ENCODE results near the gene SEMA3B.
"Not testable (repeated sequence)": the region's sequence is repeated elsewhere in the genome, so short reads cannot be mapped to it uniquely, and the experiment has no call there.

The SEMA3B gene

DNA sequence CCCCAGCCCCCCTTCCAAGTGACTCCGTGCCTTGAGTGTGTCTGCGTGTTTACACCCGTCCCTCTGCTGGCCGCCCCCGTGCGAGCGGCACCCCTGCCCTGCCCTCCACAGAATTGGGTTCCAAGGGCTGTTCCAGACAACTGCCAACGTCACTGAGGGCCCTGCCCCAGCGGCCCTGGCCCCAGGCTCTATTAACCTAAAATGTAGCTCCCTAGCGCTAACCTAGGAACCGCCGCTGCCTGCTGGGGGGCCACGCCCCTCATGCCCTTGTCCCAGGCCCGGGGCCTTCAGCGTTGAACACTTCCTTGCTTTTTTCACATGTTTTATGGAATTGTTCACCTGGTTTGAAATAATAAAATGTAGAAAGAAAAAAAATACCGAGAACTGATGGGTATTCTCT is 10.0 kb upstream of the SEMA3B start:
- DNase-seq (ENCODE audit: low read depth) = no peak

DNA sequence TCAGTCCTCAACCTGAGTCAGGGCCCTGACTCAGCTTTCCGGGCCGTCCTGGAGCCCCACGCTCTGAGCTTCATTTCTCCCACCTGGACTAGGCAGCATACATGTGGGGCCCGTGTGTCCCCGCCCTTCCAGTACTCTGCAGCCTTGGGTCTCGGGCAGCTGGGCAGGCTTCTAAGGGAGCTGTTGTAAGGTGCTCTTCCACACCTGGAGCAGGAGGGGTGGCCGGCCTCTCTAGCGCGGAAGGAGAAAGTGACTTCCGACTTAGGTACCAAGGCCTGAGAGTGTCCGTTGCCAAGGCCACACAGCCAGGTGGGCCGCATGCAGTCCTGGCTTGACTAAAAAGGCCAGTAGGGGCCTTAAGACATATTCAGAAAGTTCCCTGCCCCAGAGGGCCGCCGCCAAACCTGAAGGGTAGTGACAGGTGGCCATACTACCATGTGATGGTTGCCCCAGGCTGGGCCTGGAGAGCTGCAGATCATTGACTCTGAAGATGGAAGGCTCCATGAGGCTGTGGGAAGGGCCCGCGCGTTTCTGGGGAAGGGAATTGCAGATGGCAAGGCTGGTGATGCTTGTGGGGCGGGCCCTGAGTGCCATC is 9.4 kb upstream of the SEMA3B start:
- DNase-seq (ENCODE audit: low read depth) = no peak

DNA sequence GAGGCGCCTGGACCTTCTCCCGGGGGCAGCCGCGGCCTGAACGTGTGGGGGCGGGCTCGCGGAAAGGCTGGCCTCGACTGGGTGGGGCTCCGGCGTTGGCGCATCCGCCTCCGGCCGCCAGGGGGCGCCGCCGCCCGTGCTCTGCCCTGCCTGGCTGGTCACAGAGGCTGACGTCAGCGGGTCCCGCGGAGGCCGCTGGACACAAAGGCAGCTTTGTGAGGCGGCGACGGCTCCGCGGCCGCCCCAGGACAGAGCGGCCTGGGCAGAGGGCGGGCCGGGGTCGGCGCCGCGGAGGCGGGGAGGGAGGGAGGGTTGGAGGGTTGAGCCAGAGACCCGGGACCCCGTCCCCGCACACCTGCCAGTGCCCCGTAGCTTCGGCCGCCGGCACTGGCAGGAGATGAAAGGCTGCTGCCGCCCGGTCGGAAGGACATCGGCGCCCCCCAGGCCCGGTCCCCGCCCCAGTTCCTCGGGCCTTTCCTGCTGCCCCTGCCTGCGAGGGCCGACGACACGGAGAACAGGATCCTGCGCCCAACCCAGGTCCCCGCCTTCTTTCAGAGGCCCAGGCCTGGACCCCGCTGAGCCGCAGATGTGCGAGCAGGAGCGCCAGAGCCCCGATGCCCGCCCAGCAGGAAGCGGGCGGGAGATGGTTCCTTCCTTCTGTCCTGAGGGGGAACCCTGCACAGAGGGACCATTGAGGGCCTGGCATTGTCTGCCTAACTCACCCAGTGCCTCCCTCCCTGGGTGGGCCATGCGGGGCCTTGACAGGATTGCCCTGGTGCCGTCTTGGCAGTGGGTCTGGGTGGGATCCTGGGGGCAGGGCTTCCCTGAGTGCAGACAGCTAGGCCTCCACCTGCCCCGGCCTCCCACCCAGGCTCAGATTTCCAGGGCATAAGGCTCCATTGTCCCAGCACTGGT is 8.7 kb upstream of the SEMA3B start:
- DNase-seq (ENCODE audit: low read depth) = peak; percentile 68

DNA sequence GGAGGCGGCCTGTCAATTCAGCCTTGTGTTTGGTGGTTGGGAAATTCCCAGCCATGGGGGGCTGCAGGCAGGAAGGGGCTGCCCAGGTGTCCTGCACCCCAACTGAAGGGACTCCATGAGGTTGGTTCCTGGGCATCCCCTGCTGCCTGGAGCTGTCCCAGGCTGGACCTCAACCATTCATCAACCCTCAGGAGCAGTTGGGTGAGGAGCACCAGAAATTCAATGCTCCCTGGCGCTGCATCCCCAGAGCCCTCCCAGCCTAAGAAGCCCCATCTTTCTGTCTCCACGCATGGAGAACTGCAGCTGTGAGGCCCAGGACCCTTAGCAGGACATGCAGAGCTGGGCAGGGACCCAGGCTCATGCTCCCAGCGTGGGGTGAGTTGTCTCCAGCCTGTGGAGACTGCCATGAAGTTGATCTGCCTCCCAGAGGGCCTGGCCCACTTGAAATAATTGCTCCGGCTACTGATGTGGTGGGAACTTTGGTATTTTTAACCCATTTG is 8.0 kb upstream of the SEMA3B start:
- no peak for DNase-seq (ENCODE audit: low read depth)

DNA sequence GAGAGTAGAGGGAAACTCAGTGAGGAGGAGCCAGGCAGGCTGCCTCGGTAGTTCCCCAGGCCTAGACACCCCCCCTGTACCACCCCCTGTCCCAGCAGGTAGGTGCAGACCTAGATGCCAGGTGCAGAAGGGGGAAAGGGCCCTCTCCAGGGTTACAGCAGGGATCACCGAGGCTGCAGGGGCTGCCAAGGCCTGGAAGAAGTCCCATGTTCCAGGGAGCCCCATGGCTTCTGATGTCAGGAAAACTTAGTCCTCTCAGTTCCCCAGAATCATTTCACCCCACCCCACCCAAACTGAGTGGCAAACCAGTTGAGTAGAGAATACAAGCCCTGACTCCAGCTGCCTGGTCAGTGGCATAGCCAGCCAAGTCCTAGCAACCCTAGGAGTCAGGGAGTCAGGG is 7.4 kb upstream of the SEMA3B start:
- no peak for DNase-seq (ENCODE audit: low read depth)

DNA sequence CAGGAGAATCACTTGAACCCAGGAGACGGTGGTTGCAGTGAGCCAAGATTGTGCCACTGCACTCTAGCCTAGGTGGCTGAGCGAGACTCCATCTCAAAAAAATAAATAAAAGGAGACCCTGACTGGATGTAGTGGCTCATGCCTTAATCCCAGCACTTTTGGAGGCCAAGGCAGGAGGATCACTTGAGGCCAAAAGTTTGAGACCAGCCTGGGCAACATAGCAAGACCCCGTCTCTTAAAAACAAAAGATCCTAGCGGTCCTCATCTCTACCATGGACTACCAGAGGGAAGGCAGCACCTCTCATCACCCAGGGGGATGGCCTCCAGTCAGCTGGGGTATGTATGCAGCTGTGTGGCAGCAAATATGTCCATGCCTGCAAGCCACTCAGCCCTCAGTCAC is 6.7 kb upstream of the SEMA3B start:
- DNase-seq (ENCODE audit: low read depth) = not testable (repeated sequence)

DNA sequence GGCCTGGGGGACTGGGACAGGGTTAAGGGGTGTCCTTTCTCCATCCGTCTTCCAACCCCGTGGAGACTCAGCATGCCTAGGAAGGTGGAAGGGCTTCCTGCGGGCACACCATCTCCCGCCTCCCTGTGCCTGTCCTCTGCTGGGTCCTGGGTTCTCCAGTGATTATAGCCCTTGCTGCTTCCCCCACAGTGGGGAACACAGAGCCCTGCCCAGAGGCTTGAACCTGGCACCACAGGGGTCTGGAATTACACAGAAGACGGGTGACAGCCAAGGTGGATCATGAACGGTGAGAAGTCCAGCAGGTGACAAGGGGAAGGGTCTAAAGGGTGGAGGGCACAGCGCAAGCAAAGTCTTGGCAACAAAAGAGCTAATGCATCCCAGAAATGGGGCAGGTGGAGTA is 6.2 kb upstream of the SEMA3B start:
- no peak for DNase-seq (ENCODE audit: low read depth)

DNA sequence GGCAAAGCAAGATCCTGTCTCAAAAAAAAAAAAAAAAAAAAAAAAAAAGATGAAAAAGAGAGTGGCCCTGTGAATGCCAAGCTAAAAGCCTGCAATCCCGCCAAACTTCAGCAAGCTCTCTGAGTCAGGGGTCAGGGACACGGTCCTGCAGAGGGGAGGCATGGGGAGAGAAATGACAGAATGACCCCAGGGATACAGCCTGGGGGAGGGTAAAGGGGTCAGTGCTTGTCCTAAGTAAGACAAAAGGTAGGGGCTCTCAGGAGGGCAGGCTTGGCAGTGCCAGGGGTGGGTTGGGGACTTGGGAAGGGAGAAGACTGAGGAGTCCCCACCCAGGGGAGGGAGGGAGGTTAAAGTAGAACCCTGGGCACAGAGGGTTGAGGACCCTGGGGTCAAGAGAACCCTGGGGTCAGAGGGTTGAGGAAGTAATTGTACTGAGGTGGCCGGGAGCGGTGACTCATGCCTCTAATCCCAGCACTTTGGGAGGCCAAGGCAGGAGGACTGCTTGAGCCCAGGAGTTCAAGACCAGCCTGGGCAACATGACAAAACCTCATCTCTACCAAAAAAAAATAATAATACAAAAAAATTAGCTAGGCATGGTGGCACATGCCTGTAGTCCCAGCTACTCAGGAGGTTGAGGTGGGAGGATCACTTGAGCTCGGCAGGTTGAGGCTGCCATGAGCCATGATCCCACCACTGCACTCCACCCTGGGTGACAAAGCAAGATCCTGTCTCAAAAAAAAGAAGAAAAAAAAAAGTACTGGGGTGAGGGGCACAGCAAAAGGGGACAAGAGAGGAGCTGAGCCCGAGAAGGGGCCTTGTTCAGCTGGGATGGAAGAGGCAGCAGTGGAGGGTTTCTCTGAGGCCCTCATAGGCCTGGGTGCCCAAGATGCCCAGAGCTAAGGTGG is 5.2 kb upstream of the SEMA3B start:
- DNase-seq (ENCODE audit: low read depth) = no peak

DNA sequence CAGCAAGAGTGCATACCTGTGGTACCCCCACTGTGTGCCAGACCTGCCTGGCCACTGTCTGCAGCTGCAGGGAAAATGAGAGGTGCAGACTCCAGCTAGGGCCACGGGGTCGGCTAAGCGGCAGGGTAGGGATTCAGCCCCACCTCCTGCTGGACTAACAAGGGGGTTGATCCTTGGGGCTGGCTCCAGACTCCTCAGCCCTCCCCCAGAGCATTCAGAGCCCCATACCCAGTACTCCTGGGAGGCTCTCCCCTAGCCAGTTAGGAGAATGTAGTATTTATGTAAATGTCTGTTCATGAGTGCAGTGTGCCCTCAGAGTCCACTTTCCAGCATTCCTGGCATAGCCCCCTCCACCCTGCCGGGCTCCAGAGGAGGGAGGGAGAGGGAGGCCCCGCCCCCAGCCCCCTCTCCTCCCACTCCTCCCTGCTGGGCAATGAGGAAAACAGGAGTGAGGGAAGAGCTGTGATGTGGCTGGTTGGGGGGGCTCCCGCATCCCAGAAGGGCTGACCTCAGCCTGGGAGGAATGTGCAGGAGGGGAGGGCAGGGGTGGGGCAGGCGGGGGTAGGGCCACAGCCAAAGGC is 4.5 kb upstream of the SEMA3B start:
- no peak for DNase-seq (ENCODE audit: low read depth)

DNA sequence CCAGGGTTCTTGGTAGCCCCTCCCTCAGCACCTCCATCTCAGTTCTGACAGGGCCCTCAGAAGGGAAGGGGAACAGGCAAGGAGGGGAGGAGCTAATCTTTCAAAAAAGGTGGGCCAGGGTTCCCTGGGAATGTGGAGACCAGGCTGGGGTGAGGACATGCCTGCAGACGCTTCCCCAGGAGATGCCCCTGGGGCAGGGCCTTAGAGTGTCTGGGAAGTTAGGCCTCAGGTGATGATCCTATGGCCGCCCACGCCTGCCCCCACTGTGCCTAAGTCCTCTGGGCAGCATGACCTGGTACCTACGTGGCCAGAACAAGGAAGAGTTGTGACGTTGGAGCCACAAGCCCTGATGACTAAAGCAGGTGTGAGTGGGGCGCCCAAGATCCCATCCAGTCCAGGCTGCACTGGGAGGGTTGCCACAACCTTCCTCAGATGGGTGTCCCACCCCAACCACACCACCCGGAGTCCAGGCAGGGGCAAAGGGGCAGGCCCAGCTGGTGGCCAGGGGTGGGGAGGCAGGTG is 3.9 kb upstream of the SEMA3B start:
- DNase-seq (ENCODE audit: low read depth) = no peak

DNA sequence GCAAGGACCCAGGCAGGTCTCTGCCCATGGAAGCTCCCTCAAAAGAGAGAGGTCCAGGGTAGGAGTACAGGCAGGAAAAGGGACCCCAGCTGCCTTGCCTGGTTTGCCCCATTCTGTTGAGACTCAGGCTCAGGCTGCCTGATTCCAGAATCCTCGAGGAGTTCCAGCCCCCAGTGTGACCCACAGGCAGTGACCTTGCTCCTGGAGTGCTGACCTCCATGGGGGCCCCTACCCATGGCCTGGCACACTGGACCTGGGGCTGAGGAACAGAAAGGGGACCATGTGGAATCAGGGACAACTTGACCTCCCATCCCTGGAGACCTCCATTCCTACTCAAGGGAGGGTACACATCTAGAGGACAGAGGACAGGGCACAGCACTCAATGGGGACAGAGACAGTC is 3.4 kb upstream of the SEMA3B start:
- DNase-seq (ENCODE audit: low read depth) = no peak

DNA sequence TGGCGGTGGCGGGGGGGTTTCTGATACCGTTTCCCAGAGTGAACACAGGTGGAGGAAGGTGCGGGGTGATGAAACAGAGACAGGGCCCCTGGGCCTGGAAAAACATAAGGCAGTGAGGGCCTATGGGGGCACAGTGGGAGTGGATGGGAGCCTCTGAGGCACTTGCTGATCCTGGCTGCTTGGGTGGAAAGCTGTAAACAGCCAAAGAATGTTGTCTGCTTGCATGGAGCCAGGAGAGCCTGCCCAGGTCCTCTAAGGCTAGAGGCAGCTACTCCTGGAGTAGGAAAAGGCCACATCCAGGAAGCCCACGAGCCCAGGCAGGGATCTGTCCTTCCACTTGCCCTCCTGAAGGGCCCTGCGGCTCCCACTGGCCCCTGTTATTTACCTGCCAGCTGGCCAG is 2.9 kb upstream of the SEMA3B start:
- DNase-seq (ENCODE audit: low read depth) = no peak

DNA sequence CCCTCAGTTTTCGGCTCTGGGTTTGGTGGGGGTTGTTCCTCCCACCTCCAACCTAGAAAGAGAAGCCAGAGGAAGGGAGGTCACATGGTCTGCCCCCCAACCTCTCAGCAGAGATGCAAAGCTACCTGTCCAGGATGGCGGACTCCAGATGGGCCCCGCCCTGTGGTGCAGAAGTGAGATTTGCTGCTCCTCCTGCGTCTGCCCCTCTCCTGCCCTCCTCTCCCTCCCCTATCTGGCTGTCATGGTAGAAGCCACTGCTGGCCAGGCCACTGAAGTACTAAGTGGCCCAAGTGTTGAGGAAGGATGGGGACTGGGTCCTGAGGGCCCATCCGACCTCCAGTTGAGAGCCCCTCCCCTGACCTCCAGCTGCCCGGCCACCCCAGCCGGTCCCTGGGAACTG is 2.1 kb upstream of the SEMA3B start:
- no peak for DNase-seq (ENCODE audit: low read depth)

DNA sequence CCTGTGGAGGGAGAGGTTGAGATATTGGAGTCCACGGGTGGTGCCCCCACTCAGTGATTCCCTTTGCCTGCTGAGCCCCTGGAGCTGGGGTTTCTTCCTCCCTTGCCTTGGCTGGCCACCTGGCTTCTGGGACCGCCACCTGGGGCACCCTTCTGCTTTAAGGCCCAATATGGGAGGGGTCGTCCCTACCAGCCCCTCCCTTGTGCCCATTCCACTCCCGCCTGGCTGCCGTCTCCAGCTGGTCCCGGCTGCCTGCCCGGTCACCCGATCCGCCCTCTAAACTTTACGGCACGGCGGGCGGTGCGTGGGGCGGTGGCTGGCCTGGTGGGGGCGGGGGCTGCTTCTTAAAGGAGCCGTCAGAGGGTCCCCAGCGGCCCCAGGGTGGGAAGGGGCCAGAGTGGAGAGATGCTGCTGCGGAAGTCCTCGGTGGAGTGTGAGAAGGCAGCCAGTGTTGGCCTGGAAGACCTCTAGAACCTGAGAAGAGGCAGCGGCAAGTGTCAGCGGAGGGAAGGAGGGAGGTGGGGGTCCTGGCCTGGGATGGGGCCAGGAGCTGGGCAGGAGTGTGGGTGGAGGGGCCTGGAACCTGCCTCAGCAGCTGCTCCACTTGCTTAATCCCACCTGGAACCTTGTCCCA is 1.6 kb upstream of the SEMA3B start:
- no peak for DNase-seq (ENCODE audit: low read depth)

DNA sequence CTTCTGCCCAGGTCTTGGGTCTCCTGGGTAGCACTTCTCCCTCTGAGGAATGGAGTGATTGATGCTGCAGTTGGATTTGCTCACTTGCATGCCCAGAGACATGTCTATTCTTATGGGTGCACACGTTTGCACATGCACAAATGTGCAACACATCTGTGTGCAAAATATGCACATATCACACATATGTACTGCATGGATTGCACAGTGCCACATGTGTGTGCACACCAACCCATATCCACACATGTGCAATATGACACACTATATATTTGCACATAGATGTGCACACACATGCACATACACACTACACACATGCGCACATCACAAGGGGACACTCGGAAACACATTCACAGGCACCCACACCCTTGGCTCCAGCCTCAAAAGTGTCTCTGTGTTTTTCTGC is 671 bp upstream of the SEMA3B start:
- DNase-seq (ENCODE audit: low read depth) = no peak

DNA sequence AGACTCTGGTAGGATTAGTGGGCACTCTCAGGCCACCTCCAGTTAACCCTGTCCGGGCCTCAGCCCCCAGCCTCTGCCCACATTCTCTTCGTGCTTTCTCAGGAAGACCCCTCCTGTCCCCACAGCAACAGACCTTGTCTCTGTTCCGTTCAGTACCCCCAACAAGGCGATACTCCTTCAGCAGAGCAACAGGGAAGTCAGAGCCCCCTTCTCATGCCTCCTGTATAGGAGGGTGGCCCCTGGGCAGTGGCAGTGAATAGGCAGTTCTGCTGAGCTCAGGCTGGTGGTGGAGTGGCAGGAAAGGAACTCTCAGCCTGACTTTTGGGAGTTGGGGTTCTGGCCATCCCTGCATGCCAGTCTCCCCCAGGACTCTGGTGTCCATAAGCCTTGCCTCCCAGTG is 513 bp downstream of the SEMA3B start:
- DNase-seq (ENCODE audit: low read depth) = no peak

DNA sequence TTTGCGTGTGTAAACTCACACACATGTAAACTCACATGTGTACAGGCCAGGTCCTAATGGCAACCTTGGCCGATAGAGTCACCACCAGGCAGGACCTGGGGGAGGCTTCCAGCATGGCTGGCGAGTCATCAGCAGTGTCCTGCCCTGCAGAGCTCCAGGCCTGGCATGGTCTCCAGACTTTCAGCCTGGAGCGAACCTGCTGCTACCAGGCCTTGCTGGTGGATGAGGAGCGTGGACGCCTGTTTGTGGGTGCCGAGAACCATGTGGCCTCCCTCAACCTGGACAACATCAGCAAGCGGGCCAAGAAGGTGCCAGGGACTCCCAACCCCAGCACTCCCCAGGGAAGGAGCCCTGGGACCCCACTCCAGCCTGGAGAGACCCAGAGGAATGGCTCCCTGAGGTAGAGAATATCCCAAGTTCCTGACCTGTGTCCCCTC is 1.0 kb downstream of the SEMA3B start:
- DNase-seq (ENCODE audit: low read depth) = no peak

DNA sequence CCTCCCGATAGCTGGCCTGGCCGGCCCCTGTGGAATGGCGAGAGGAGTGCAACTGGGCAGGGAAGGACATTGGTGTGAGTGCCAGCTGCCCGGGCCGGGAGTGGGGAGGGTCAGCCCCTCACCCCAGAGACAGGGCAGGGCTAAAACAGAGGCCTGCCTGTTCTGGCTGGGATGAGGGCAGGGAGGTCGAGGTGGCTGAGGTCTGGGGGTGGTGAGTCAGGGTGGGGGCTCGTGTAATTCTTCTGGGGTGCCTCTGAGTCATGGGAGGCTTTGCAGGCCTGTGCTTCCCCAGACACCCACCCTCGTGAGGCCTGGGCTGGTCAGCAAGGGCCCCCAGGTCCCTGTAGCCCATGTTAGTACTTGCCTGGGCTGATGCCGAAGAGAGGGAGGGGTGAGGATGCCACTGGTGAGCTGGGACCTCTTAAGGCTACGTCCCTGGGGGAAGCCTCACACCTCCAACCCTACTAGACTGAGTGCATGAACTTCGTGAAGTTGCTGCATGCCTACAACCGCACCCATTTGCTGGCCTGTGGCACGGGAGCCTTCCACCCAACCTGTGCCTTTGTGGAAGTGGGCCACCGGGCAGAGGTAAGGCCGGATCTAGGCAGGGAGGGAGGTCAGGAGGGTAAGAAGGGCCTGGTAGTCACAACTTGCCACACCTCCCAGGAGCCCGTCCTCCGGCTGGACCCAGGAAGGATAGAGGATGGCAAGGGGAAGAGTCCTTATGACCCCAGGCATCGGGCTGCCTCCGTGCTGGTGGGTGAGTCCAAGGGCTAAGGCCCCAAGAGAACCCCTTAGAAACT is 1.7 kb downstream of the SEMA3B start:
- DNase-seq (ENCODE audit: low read depth) = no peak

DNA sequence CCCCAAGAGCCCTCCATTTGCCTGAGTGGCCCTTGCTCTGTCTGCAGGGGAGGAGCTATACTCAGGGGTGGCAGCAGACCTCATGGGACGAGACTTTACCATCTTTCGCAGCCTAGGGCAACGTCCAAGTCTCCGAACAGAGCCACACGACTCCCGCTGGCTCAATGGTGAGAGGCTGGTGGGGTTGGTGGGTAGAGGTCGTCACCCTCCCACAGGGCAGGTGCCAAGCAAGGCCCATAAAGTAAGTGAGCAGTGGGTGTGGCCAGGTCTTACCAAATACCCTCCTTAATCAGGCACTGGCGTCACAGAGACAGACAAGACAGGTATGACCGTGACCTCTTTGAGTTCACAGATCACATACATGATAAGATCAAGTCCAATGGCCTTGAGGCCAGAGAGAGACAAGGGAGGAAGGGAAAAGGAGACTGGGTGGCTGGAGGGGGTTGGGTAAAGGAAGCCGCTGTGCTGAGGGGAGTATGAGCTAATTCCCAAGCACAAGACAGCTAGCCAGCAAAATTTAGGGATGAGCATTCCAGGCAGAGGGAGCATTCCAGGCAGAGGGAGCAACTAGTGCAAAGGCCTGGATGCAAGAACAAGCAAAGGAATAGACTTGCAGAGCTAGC is 2.5 kb downstream of the SEMA3B start:
- no peak for DNase-seq (ENCODE audit: low read depth)

DNA sequence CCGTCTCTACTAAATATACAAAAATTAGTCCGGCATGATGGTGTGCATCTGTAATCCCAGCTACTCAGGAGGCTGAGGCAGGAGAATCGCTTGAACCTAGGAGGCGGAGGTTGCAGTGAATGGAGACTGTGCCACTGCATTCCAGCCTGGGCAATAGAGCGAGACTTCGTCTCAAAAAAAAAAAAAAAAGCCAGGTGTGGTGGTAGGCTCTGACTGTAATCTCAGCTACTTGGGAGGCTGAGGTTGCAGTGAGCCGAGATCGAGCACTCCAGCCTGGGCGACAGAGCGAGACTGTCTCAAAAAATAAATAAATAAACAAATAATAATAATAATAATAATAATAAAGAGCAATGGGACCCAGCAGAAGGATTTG is 3.6 kb downstream of the SEMA3B start:
- DNase-seq (ENCODE audit: low read depth) = not testable (repeated sequence)

All from stimulated activated CD4-positive, alpha-beta T cell treated with anti-CD3 and anti-CD28 coated beads, Interleukin-2, amount 100 ng/mL, for 4 hours (primary cell).